Mesenchymal stem cell (in vitro differentiated cells and primary cell): Measurements from ENCODE around the gene RUNX2.

Source experiments
- DNase-seq: peaks from one replicate; pipeline ENCODE4 v3.0.0-alpha.2; 2013
- H2AFZ ChIP-seq: one replicate; pipeline ENCODE4 v1.6.1; 2013; ENCODE audit warnings: low read depth, mild to moderate bottlenecking, control low read depth, inconsistent platforms, low read length, moderate library complexity
- H2AK5ac ChIP-seq: 2 replicates; pipeline ENCODE4 v1.6.1; 2013; ENCODE audit warnings: low read length, moderate library complexity, mild to moderate bottlenecking, inconsistent platforms; ENCODE audit not compliant: severe bottlenecking
- H2BK120ac ChIP-seq: one replicate; pipeline ENCODE4 v1.6.1; 2013; ENCODE audit warnings: low read depth, mild to moderate bottlenecking, inconsistent platforms, low read length, moderate library complexity
- H2BK12ac ChIP-seq, 2 experiments: one replicate each; pipeline ENCODE4 v1.6.1; 2013; ENCODE audit warnings: inconsistent platforms in 2 of 2, low read length in 2 of 2, mild to moderate bottlenecking in 2 of 2, moderate library complexity in 2 of 2, control low read depth in 1 of 2
- H2BK15ac ChIP-seq: one replicate; pipeline ENCODE4 v1.6.1; 2013; ENCODE audit warnings: mild to moderate bottlenecking, low read depth, inconsistent platforms; ENCODE audit not compliant: poor library complexity, severe bottlenecking
- H2BK5ac ChIP-seq: 2 replicates; pipeline ENCODE4 v1.6.1; 2013; ENCODE audit warnings: low read depth, mild to moderate bottlenecking, low read length, control low read depth, inconsistent platforms; ENCODE audit not compliant: poor library complexity, severe bottlenecking
- H3K14ac ChIP-seq, 2 experiments: one replicate each; pipeline ENCODE4 v1.6.1; 2013; ENCODE audit warnings: inconsistent platforms in 2 of 2, low read length in 2 of 2, control low read depth in 1 of 2, mild to moderate bottlenecking in 1 of 2, moderate library complexity in 1 of 2
- H3K18ac ChIP-seq, 2 experiments: one replicate each; pipeline ENCODE4 v1.6.1; 2013; ENCODE audit warnings: inconsistent platforms in 2 of 2, low read length in 2 of 2, control low read depth in 1 of 2, low read depth in 1 of 2, mild to moderate bottlenecking in 1 of 2
- H3K23ac ChIP-seq, 2 experiments: one replicate each; pipeline ENCODE4 v1.6.1; 2013; ENCODE audit warnings: inconsistent platforms in 2 of 2, low read length in 2 of 2, mild to moderate bottlenecking in 2 of 2, moderate library complexity in 2 of 2, control low read depth in 1 of 2
- H3K27ac ChIP-seq: 2 replicates; pipeline ENCODE4 v1.5.1; 2013; ENCODE audit warnings: mild to moderate bottlenecking, moderate library complexity, low read length, control low read depth, inconsistent platforms; ENCODE audit not compliant: poor library complexity, severe bottlenecking
- H3K27me3 ChIP-seq, 2 experiments: 2 replicates each; pipeline versions ENCODE4 v1.6.1 to v1.7.0; 2013; ENCODE audit warnings: low read length in 2 of 2, mild to moderate bottlenecking in 2 of 2, moderate library complexity in 2 of 2, control low read depth in 1 of 2, inconsistent platforms in 1 of 2; ENCODE audit not compliant: control insufficient read depth in 1 of 2, insufficient read depth in 1 of 2
- H3K36me3 ChIP-seq, 2 experiments: 2 replicates each; pipeline versions ENCODE4 v1.6.1 to v1.7.0; 2013; ENCODE audit warnings: low read length in 2 of 2, control low read depth in 1 of 2, inconsistent platforms in 1 of 2, low read depth in 1 of 2, mild to moderate bottlenecking in 1 of 2; ENCODE audit not compliant: insufficient read depth in 2 of 2, control insufficient read depth in 1 of 2
- H3K4ac ChIP-seq, 2 experiments: one replicate each; pipeline ENCODE4 v1.6.1; 2013; ENCODE audit warnings: inconsistent platforms in 2 of 2, low read length in 2 of 2, mild to moderate bottlenecking in 2 of 2, moderate library complexity in 2 of 2, control low read depth in 1 of 2, low read depth in 1 of 2
- H3K4me1 ChIP-seq: 2 replicates; pipeline ENCODE4 v1.6.1; 2013; ENCODE audit warnings: low read depth, low read length, control low read depth; ENCODE audit not compliant: control insufficient read depth, insufficient read depth
- H3K4me2 ChIP-seq: 2 replicates; pipeline ENCODE4 v1.6.1; 2013; ENCODE audit warnings: low read length, mild to moderate bottlenecking, inconsistent platforms; ENCODE audit not compliant: poor library complexity, severe bottlenecking
- H3K4me3 ChIP-seq, 2 experiments: 2 replicates each; pipeline versions ENCODE4 v1.5.1 to v1.7.0; 2013; ENCODE audit warnings: low read length in 2 of 2, mild to moderate bottlenecking in 2 of 2, control low read depth in 1 of 2, low read depth in 1 of 2; ENCODE audit not compliant: insufficient read depth in 1 of 2
- H3K79me1 ChIP-seq: replicated peaks from 2 replicates; pipeline ENCODE4 v1.6.1; 2013; ENCODE audit warnings: mild to moderate bottlenecking, control low read depth, low read length, inconsistent platforms; ENCODE audit not compliant: poor library complexity, severe bottlenecking
- H3K9ac ChIP-seq: 2 replicates; pipeline ENCODE4 v1.7.0; 2013; ENCODE audit warnings: mild to moderate bottlenecking, low read length, moderate library complexity
- H3K9me3 ChIP-seq: 2 replicates; pipeline ENCODE4 v1.7.0; 2013; ENCODE audit warnings: mild to moderate bottlenecking, low read length; ENCODE audit not compliant: control insufficient read depth
- H4K8ac ChIP-seq: one replicate; pipeline ENCODE4 v1.6.1; 2013; ENCODE audit warnings: inconsistent platforms, mild to moderate bottlenecking, low read length, moderate library complexity
- H4K91ac ChIP-seq: one replicate; pipeline ENCODE4 v1.6.1; 2013; ENCODE audit warnings: mild to moderate bottlenecking, low read length, inconsistent platforms
- WGBS: methylation state at CpG from one replicate; pipeline ENCODE4 v1.1.7; 2013; ENCODE audit warnings: mixed read lengths; 5-methylcytosine and 5-hydroxymethylcytosine counted together

Gene RUNX2

GRCh38 chr6:45460166-45460565 lies 132.0 kb downstream of the RUNX2 start:
- Histone ChIP-seq H3K18ac (peak overlapping the region in 1 of 2 experiments; percentile 52), H3K27ac (no peak overlapping the region), H3K9me3 (no peaks in the 10 kb centered on the region), H2BK5ac (no peak overlapping the region), H2BK12ac (no peak overlapping the region), H2BK15ac (no peak overlapping the region), H3K4me1 (peaks cover 3% of the 10 kb centered on the region), H3K4me3 (no peak overlapping the region), H3K36me3 (peaks cover 6 to 9% of the 10 kb centered on the region in 2 experiments), H3K9ac (no peak overlapping the region), H3K27me3 (no peaks in the 10 kb centered on the region), H4K91ac (no peak overlapping the region), H2AK5ac (no peak overlapping the region), H2AFZ (no peak overlapping the region), H4K8ac (no peak overlapping the region), H3K23ac (no peak overlapping the region), H3K4me2 (no peak overlapping the region), H3K4ac (peak overlapping the region in 1 of 2 experiments; percentile 57), H2BK120ac (no peak overlapping the region), H3K14ac (no peak overlapping the region), H3K79me1 (peaks cover 10% of the 10 kb centered on the region)
- no peak for DNase-seq
- WGBS = 99% methylated on average over 2 of the region's 2 CpGs

GRCh38 chr6:45461486-45461885 lies 133.4 kb downstream of the RUNX2 start:
- WGBS = 100% methylated on average over 1 of the region's 3 CpGs
- H2AFZ ChIP-seq = no peak overlapping the region
- no peak overlapping the region for H2BK15ac ChIP-seq

GRCh38 chr6:45462190-45463134 lies 134.3 kb downstream of the RUNX2 start:
- Histone ChIP-seq H3K27ac (no peak overlapping the region), H3K18ac (peak overlapping the region in 1 of 2 experiments; percentile 68)

More at GRCh38 chr6:45461486-45461885, 133.4 kb downstream of the RUNX2 start:
- H3K36me3 ChIP-seq = peaks cover 6 to 13% of the 10 kb centered on the region in 2 experiments
- H2BK120ac ChIP-seq = no peak overlapping the region
- no peaks in the 10 kb centered on the region for H3K27me3 ChIP-seq
- no peaks in the 10 kb centered on the region for H3K9me3 ChIP-seq
- H2BK5ac ChIP-seq = no peak overlapping the region
- no peak overlapping the region for H3K4me2 ChIP-seq
- no peak overlapping the region for H4K91ac ChIP-seq
- peaks cover 3% of the 10 kb centered on the region for H3K4me1 ChIP-seq
- no peak overlapping the region for H2BK12ac ChIP-seq
- no peak overlapping the region for H3K4me3 ChIP-seq
- H3K18ac ChIP-seq = no peak overlapping the region
- no peak overlapping the region for H3K4ac ChIP-seq
- H3K9ac ChIP-seq = no peak overlapping the region
- H3K23ac ChIP-seq = no peak overlapping the region
- H3K79me1 ChIP-seq = peaks cover 13% of the 10 kb centered on the region
- H4K8ac ChIP-seq = no peak overlapping the region
- H3K27ac ChIP-seq = no peak overlapping the region
- H2AK5ac ChIP-seq = no peak overlapping the region
- no peak for DNase-seq
- H3K14ac ChIP-seq = no peak overlapping the region

GRCh38 chr6:45464685-45465084 lies 136.6 kb downstream of the RUNX2 start:
- H2AFZ ChIP-seq = no peak overlapping the region
- H3K18ac ChIP-seq = no peak overlapping the region
- no peaks in the 10 kb centered on the region for H3K27me3 ChIP-seq
- peaks cover 3% of the 10 kb centered on the region for H3K4me1 ChIP-seq
- H3K9ac ChIP-seq = no peak overlapping the region
- H3K23ac ChIP-seq = no peak overlapping the region
- no peak overlapping the region for H2AK5ac ChIP-seq
- H3K9me3 ChIP-seq = no peaks in the 10 kb centered on the region
- H2BK120ac ChIP-seq = no peak overlapping the region
- H3K79me1 ChIP-seq = peaks cover 16% of the 10 kb centered on the region
- no peak overlapping the region for H3K4me2 ChIP-seq
- no peak for DNase-seq
- no peak overlapping the region for H4K8ac ChIP-seq
- no peak overlapping the region for H3K14ac ChIP-seq
- no peak overlapping the region for H2BK12ac ChIP-seq
- H3K4me3 ChIP-seq = no peak overlapping the region
- H2BK15ac ChIP-seq = no peak overlapping the region
- H4K91ac ChIP-seq = no peak overlapping the region
- H3K4ac ChIP-seq = no peak overlapping the region
- H3K36me3 ChIP-seq = peaks cover 0 to 21% of the 10 kb centered on the region in 2 experiments
- H2BK5ac ChIP-seq = no peak overlapping the region
- H3K27ac ChIP-seq = peak overlapping the region; percentile 3

More at GRCh38 chr6:45462190-45463134, 134.3 kb downstream of the RUNX2 start:
- H3K27me3 ChIP-seq = no peaks in the 10 kb centered on the region
- H3K9me3 ChIP-seq = no peaks in the 10 kb centered on the region
- no peak overlapping the region for H3K14ac ChIP-seq
- H3K23ac ChIP-seq = no peak overlapping the region
- no peak overlapping the region for H3K4me3 ChIP-seq
- 82% methylated on average over 6 of the region's 7 CpGs for WGBS
- H4K8ac ChIP-seq = no peak overlapping the region
- H3K4me2 ChIP-seq = no peak overlapping the region
- no peak overlapping the region for H2BK5ac ChIP-seq
- no peak overlapping the region for H3K4ac ChIP-seq
- peak overlapping the region in 1 of 2 experiments; percentile 3 for H2BK12ac ChIP-seq
- peaks cover 0 to 20% of the 10 kb centered on the region in 2 experiments for H3K36me3 ChIP-seq
- no peak overlapping the region for H2AFZ ChIP-seq
- no peak for DNase-seq
- H3K79me1 ChIP-seq = peaks cover 13% of the 10 kb centered on the region
- H2BK120ac ChIP-seq = no peak overlapping the region
- no peak overlapping the region for H3K9ac ChIP-seq
- H4K91ac ChIP-seq = no peak overlapping the region
- no peak overlapping the region for H2AK5ac ChIP-seq
- no peak overlapping the region for H2BK15ac ChIP-seq
- peaks cover 3% of the 10 kb centered on the region for H3K4me1 ChIP-seq
